Muscle layer of duodenum (tissue), 2 donors: Measurements from ENCODE around the gene USP43.

ENCODE experiments used
- H3K27ac ChIP-seq: one replicate; pipeline ENCODE4 v1.7.0; 2013; ENCODE audit warnings: mild to moderate bottlenecking, low read length
- H3K27me3 ChIP-seq: one replicate; pipeline ENCODE4 v1.7.0; 2013; ENCODE audit warnings: low read depth, mild to moderate bottlenecking, control low read depth, low read length
- H3K36me3 ChIP-seq, 2 donors: one replicate each; pipeline ENCODE4 v1.7.0; 2013; ENCODE audit warnings: low read length in 2 of 2, control low read depth in 1 of 2, mild to moderate bottlenecking in 1 of 2; ENCODE audit not compliant: insufficient read depth in 2 of 2, control insufficient read depth in 1 of 2
- H3K4me1 ChIP-seq, 2 donors: one replicate each; pipeline ENCODE4 v1.7.0; 2013; ENCODE audit warnings: low read length in 2 of 2, mild to moderate bottlenecking in 2 of 2, control low read depth in 1 of 2, moderate library complexity in 1 of 2; ENCODE audit not compliant: insufficient read depth in 2 of 2, control insufficient read depth in 1 of 2
- H3K4me3 ChIP-seq, 2 donors: one replicate each; pipeline ENCODE4 v1.7.0; 2013; ENCODE audit warnings: low read length in 2 of 2, low read depth in 1 of 2, mild to moderate bottlenecking in 1 of 2
- H3K9me3 ChIP-seq, 2 donors: one replicate each; pipeline ENCODE4 v1.7.0; 2013; ENCODE audit warnings: low read length in 2 of 2, control low read depth in 1 of 2, mild to moderate bottlenecking in 1 of 2; ENCODE audit not compliant: control insufficient read depth in 1 of 2
- donor health status: healthy.

Gene USP43

GRCh38 chr17:9715503-9716016 is 70.2 kb downstream of the USP43 start:
- Histone ChIP-seq H3K36me3 (no peaks in the 10 kb centered on the region), H3K4me3 (no peak overlapping the region), H3K27ac (no peak overlapping the region), H3K9me3 (no peaks in the 10 kb centered on the region), H3K4me1 (no peaks in the 10 kb centered on the region), H3K27me3 (no peaks in the 10 kb centered on the region)

- H3K4me1 ChIP-seq, result no peaks in the 10 kb centered on the region
- no peak overlapping the region for H3K4me3 ChIP-seq
- no peaks in the 10 kb centered on the region for H3K36me3 ChIP-seq
- no peak overlapping the region for H3K27ac ChIP-seq
- no peaks in the 10 kb centered on the region for H3K9me3 ChIP-seq
- peaks cover 4% of the 10 kb centered on the region for H3K27me3 ChIP-seq
These were observed 80.3 kb downstream of the USP43 start for GRCh38 chr17:9725575-9725974.

- H3K27me3 ChIP-seq, result peaks cover 4% of the 10 kb centered on the region
- H3K27ac ChIP-seq, result no peak overlapping the region
These were observed 81.0 kb downstream of the USP43 start for GRCh38 chr17:9726291-9726690.

GRCh38 chr17:9728005-9728404 is 82.7 kb downstream of the USP43 start:
- Histone ChIP-seq H3K9me3 (no peaks in the 10 kb centered on the region), H3K36me3 (no peaks in the 10 kb centered on the region), H3K27me3 (peaks cover 4% of the 10 kb centered on the region), H3K27ac (no peak overlapping the region), H3K4me1 (no peaks in the 10 kb centered on the region), H3K4me3 (no peak overlapping the region)

More at GRCh38 chr17:9726291-9726690, 81.0 kb downstream of the USP43 start:
- Histone ChIP-seq H3K4me3 (no peak overlapping the region), H3K4me1 (no peaks in the 10 kb centered on the region), H3K36me3 (no peaks in the 10 kb centered on the region), H3K9me3 (no peaks in the 10 kb centered on the region)

- Histone ChIP-seq H3K9me3 (no peaks in the 10 kb centered on the region), H3K4me1 (no peaks in the 10 kb centered on the region), H3K36me3 (no peaks in the 10 kb centered on the region), H3K27ac (no peak overlapping the region), H3K4me3 (no peak overlapping the region), H3K27me3 (peaks cover 4% of the 10 kb centered on the region)
These were observed 83.2 kb downstream of the USP43 start for GRCh38 chr17:9728564-9728963.

GRCh38 chr17:9729034-9729650 is 83.8 kb downstream of the USP43 start:
- Histone ChIP-seq H3K27ac (no peak overlapping the region), H3K4me3 (no peak overlapping the region), H3K4me1 (no peaks in the 10 kb centered on the region), H3K27me3 (peaks cover 4% of the 10 kb centered on the region), H3K9me3 (no peaks in the 10 kb centered on the region), H3K36me3 (no peaks in the 10 kb centered on the region)

- no peaks in the 10 kb centered on the region for H3K4me1 ChIP-seq
- no peaks in the 10 kb centered on the region for H3K36me3 ChIP-seq
- H3K27me3 ChIP-seq, result peaks cover 4% of the 10 kb centered on the region
- H3K9me3 ChIP-seq, result no peaks in the 10 kb centered on the region
- H3K27ac ChIP-seq, result no peak overlapping the region
- H3K4me3 ChIP-seq, result no peak overlapping the region
These were observed 84.6 kb downstream of the USP43 start for GRCh38 chr17:9729735-9730420.

GRCh38 chr17:9750524-9750923 is 105.2 kb downstream of the USP43 start:
- no peaks in the 10 kb centered on the region for H3K9me3 ChIP-seq
- H3K4me3 ChIP-seq, result no peak overlapping the region
- H3K27me3 ChIP-seq, result no peaks in the 10 kb centered on the region
- no peaks in the 10 kb centered on the region for H3K36me3 ChIP-seq
- H3K27ac ChIP-seq, result no peak overlapping the region
- H3K4me1 ChIP-seq, result no peaks in the 10 kb centered on the region

GRCh38 chr17:9755083-9755482 is 109.8 kb downstream of the USP43 start:
- H3K4me1 ChIP-seq, result no peaks in the 10 kb centered on the region
- H3K27ac ChIP-seq, result no peak overlapping the region
- no peak overlapping the region for H3K4me3 ChIP-seq
- H3K36me3 ChIP-seq, result no peaks in the 10 kb centered on the region
- no peaks in the 10 kb centered on the region for H3K9me3 ChIP-seq
- H3K27me3 ChIP-seq, result no peaks in the 10 kb centered on the region

- H3K27me3 ChIP-seq, result peaks cover 4% of the 10 kb centered on the region
- H3K4me3 ChIP-seq, result no peak overlapping the region
- no peaks in the 10 kb centered on the region for H3K9me3 ChIP-seq
- H3K4me1 ChIP-seq, result no peaks in the 10 kb centered on the region
- H3K36me3 ChIP-seq, result no peaks in the 10 kb centered on the region
- H3K27ac ChIP-seq, result no peak overlapping the region
These were observed 114.9 kb downstream of the USP43 start for GRCh38 chr17:9760266-9760665.

- no peaks in the 10 kb centered on the region for H3K36me3 ChIP-seq
These were observed 118.3 kb downstream of the USP43 start for GRCh38 chr17:9763643-9764042.

More at GRCh38 chr17:9763643-9764042, 118.3 kb downstream of the USP43 start:
- H3K27me3 ChIP-seq, result peaks cover 4% of the 10 kb centered on the region
- no peak overlapping the region for H3K27ac ChIP-seq
- no peaks in the 10 kb centered on the region for H3K9me3 ChIP-seq
- no peak overlapping the region for H3K4me3 ChIP-seq
- H3K4me1 ChIP-seq, result no peaks in the 10 kb centered on the region
